ENCODE results near the gene SPDEF. TPM values are rescaled to one million over a fixed set of nuclear protein-coding genes. Genes with fewer than 3 reads are reported as not detected.

The SPDEF gene
- total RNA-seq, 4 donors from 2014 or later: not detected

- H3K9me3 ChIP-seq: no peaks in the 10 kb centered on the region
- no peak for DNase-seq (ENCODE audit: low spot score in 2 of 2)
- WGBS, 2 donors: 57 to 74% methylated on average over 9 of the region's 9 CpGs
Measured at GRCh38 chr6:34489207-34489805, 66.8 kb downstream of the SPDEF start.

More at GRCh38 chr6:34489207-34489805, 66.8 kb downstream of the SPDEF start:
- H3K4me1 ChIP-seq: peaks cover 0 to 6% (median 0%) of the 10 kb centered on the region in 4 donors
- no peak overlapping the region for H3K27ac ChIP-seq
- no peak overlapping the region for H3K4me3 ChIP-seq
- no peaks in the 10 kb centered on the region for H3K36me3 ChIP-seq
- H3K27me3 ChIP-seq: no peaks in the 10 kb centered on the region
- TF ChIP-seq EP300 (IDR thresholded peaks at IDR 0.05) (no peak), POLR2A (IDR thresholded peaks at IDR 0.05) (no peak)
- TF ChIP-seq, protein P1, sequence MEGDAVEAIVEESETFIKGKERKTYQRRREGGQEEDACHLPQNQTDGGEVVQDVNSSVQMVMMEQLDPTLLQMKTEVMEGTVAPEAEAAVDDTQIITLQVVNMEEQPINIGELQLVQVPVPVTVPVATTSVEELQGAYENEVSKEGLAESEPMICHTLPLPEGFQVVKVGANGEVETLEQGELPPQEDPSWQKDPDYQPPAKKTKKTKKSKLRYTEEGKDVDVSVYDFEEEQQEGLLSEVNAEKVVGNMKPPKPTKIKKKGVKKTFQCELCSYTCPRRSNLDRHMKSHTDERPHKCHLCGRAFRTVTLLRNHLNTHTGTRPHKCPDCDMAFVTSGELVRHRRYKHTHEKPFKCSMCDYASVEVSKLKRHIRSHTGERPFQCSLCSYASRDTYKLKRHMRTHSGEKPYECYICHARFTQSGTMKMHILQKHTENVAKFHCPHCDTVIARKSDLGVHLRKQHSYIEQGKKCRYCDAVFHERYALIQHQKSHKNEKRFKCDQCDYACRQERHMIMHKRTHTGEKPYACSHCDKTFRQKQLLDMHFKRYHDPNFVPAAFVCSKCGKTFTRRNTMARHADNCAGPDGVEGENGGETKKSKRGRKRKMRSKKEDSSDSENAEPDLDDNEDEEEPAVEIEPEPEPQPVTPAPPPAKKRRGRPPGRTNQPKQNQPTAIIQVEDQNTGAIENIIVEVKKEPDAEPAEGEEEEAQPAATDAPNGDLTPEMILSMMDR (IDR thresholded peaks at IDR 0.05): no peak

Other genes with a start within 250 kb of the SPDEF start
- 10 to 100 TPM; 51.6 to 88.7 (median 57.3) TPM for gene NUDT3, start 163.7 kb downstream of the SPDEF start, total RNA-seq
- 1,000 to 10,000 TPM; 1,731 to 2,603 (median 2,031) TPM for gene RPS10, start 130.3 kb downstream of the SPDEF start, total RNA-seq
- 1 to 10 TPM in 1 of 4 donors, under 1 TPM in 2, not detected in 1; 0.30 to 2.6 (median 0.42) TPM for gene PACSIN1, start 90.3 kb downstream of the SPDEF start, total RNA-seq
- 10 to 100 TPM; 57.6 to 78.9 (median 65.7) TPM for gene ILRUN, start 140.4 kb upstream of the SPDEF start, total RNA-seq
- gene SNRPC, start 201.2 kb upstream of the SPDEF start, total RNA-seq: 10 to 100 TPM; 41.2 to 80.4 (median 66.0) TPM
- 10 to 100 TPM in 3 of 4 donors, 1 to 10 TPM in 1; 9.8 to 16.8 (median 13.4) TPM for gene BLTP3A, start 235.8 kb upstream of the SPDEF start, total RNA-seq